CD1c-positive myeloid dendritic cell (primary cell): Measurements from ENCODE around the gene TTC17.
A peak's percentile ranks its signal among the peaks of the same experiment; 100 is the strongest.

Experiments
- DNase-seq: peaks from one replicate; pipeline ENCODE4 v3.0.0-alpha.2; 2016; ENCODE audit errors: extremely low spot score

The TTC17 gene

GRCh38 chr11:43458486-43458885, 99.8 kb downstream of the TTC17 start:
- no peak for DNase-seq

- no peak for DNase-seq
These were observed 100.5 kb downstream of the TTC17 start for GRCh38 chr11:43459246-43459645.

GRCh38 chr11:43462359-43462758, 103.6 kb downstream of the TTC17 start:
- no peak for DNase-seq

GRCh38 chr11:43467958-43468357, 109.2 kb downstream of the TTC17 start:
- DNase-seq = no peak

- DNase-seq = peak; percentile 8
These were observed 118.8 kb downstream of the TTC17 start for GRCh38 chr11:43477491-43477890.

- no peak for DNase-seq
These were observed 127.4 kb downstream of the TTC17 start for GRCh38 chr11:43486141-43486540.

GRCh38 chr11:43489869-43490465, 131.2 kb downstream of the TTC17 start:
- no peak for DNase-seq

- no peak for DNase-seq
These were observed 134.0 kb downstream of the TTC17 start for GRCh38 chr11:43492701-43493100.

GRCh38 chr11:43493431-43493830, 134.7 kb downstream of the TTC17 start:
- no peak for DNase-seq

- DNase-seq = no peak
These were observed 138.4 kb downstream of the TTC17 start for GRCh38 chr11:43497144-43497543.

GRCh38 chr11:43498561-43498960, 139.8 kb downstream of the TTC17 start:
- peak; percentile 34 for DNase-seq

GRCh38 chr11:43503417-43503816, 144.7 kb downstream of the TTC17 start:
- DNase-seq = no peak

GRCh38 chr11:43504316-43504950, 145.7 kb downstream of the TTC17 start:
- DNase-seq = no peak

GRCh38 chr11:43505171-43505570, 146.5 kb downstream of the TTC17 start:
- no peak for DNase-seq

- no peak for DNase-seq
These were observed 148.5 kb downstream of the TTC17 start for GRCh38 chr11:43507171-43507570.

GRCh38 chr11:43508511-43508918, 149.8 kb downstream of the TTC17 start:
- no peak for DNase-seq

- no peak for DNase-seq
These were observed 153.2 kb downstream of the TTC17 start for GRCh38 chr11:43511959-43512358.

GRCh38 chr11:43515090-43515489, 156.4 kb downstream of the TTC17 start:
- DNase-seq = no peak

- no peak for DNase-seq
These were observed 157.7 kb downstream of the TTC17 start for GRCh38 chr11:43516316-43516850.

- DNase-seq = no peak
These were observed 158.8 kb downstream of the TTC17 start for GRCh38 chr11:43517518-43517917.

- DNase-seq = no peak
These were observed 159.9 kb downstream of the TTC17 start for GRCh38 chr11:43518408-43519160.

- no peak for DNase-seq
These were observed 162.8 kb downstream of the TTC17 start for GRCh38 chr11:43521471-43521870.

- no peak for DNase-seq
These were observed 164.9 kb downstream of the TTC17 start for GRCh38 chr11:43523632-43524031.
